Transverse colon (tissue), 4 donors: Measurements from ENCODE around the gene KLRK1. TPM values are rescaled to one million over a fixed set of nuclear protein-coding genes. Genes with fewer than 3 reads are reported as not detected.
"Not testable (repeated sequence)": the region's sequence is repeated elsewhere in the genome, so short reads cannot be mapped to it uniquely, and the experiment has no call there.

ENCODE experiments used
- DNase-seq: peaks from one replicate; pipeline ENCODE4 v3.0.0-alpha.2; 2019
- H3K27ac ChIP-seq, 4 donors: fragments of 200-600 bp; sonication (generic); 2 replicates each; pipeline ENCODE4 v1.5.1; 2016 to 2018; ENCODE audit warnings: inconsistent platforms in 4 of 4
- H3K27me3 ChIP-seq: fragments of 200-600 bp; sonication (generic); 2 replicates; pipeline ENCODE4 v1.5.1; 2017; ENCODE audit warnings: inconsistent platforms
- H3K36me3 ChIP-seq, 4 donors: fragments of 200-600 bp; sonication (generic); 2 replicates each; pipeline ENCODE4 v1.5.1; 2017 to 2019; ENCODE audit warnings: inconsistent platforms in 4 of 4
- H3K4me1 ChIP-seq, 4 donors: fragments of 200-600 bp; sonication (generic); 2 replicates each; pipeline ENCODE4 v1.5.1; 2017 to 2020; ENCODE audit warnings: inconsistent platforms in 4 of 4
- H3K4me3 ChIP-seq, 4 donors: fragments of 200-600 bp; sonication (generic); 1 replicate in 1 of 4; 2 replicates in 3 of 4; pipeline versions ENCODE4 v1.5.1 to v1.6.1; 2017 to 2019; ENCODE audit warnings: inconsistent platforms in 4 of 4
- H3K9me3 ChIP-seq, 2 donors: fragments of 200-600 bp; sonication (generic); 2 replicates each; pipeline ENCODE4 v1.5.1; 2017 to 2019; ENCODE audit warnings: inconsistent platforms in 2 of 2
- EP300 ChIP-seq: sonication (generic); formaldehyde crosslinking; IDR thresholded peaks from one replicate; pipeline ENCODE4 v1.6.1; 2017; ENCODE audit warnings: antibody characterized with exemption, low read depth
- POLR2A ChIP-seq: fragments of 450-650 bp; IDR thresholded peaks from one replicate; pipeline ENCODE4 v1.6.1; 2016; ENCODE audit warnings: antibody characterized with exemption, mild to moderate bottlenecking, moderate library complexity
- POLR2AphosphoS5 ChIP-seq, 3 donors: sonication (generic); formaldehyde crosslinking; IDR thresholded peaks; one replicate each; pipeline ENCODE4 v1.6.1; 2016; ENCODE audit warnings: antibody characterized with exemption in 3 of 3
- WGBS, 2 donors: methylation state at CpG; one replicate each; pipeline ENCODE4 v1.1.5; 2018; ENCODE audit warnings: low coverage in 1 of 2; 5-methylcytosine and 5-hydroxymethylcytosine counted together
- in situ Hi-C, 4 donors: fragments of 200-750 bp; cut with MboI; loops; one replicate each; pipeline versions ENCODE4 v1.15.0 to v1.15.1; 2017; ENCODE audit warnings: low sequenced_read_pairs in 3 of 4, low pct_ligation_motif_present in 1 of 4, low pct_unique_long_range_greater_than_20kb in 1 of 4
- intact Hi-C: fragments of 100-400 bp; cut with DNase I; formaldehyde crosslinking; loops from one replicate; pipeline ENCODE4 v1.15.1; 2023; ENCODE audit warnings: low total_unique reads
- total RNA-seq, 4 donors: library from RNA; depleted of rRNA; stranded (reverse); fragments of >200 nt; gene quantifications; one replicate each; pipeline ENCODE4 v1.1.0, GENCODE V29; 2016
- TF ChIP-seq, protein P1 (sequence below), 5 experiments: fragments of 200-600 bp in 3 of 5; fragments of 450-650 bp in 2 of 5; sonication (generic) in 3 of 5; IDR thresholded peaks; 1 replicate in 2 of 5; 2 replicates in 3 of 5; pipeline ENCODE4 v1.5.1; 2016 to 2017; ENCODE audit warnings: antibody characterized with exemption in 5 of 5, inconsistent platforms in 3 of 5, mild to moderate bottlenecking in 2 of 5, moderate library complexity in 1 of 5

Gene KLRK1
- total RNA-seq, 4 donors from 2014 or later = 4.9 to 5.4 (median 5.0) TPM; not detected in 1

GRCh38 chr12:10341892-10342509 lies 47.8 kb downstream of the KLRK1 start:
- no peak overlapping the region for H3K27ac ChIP-seq
- DNase-seq = no peak
- H3K4me3 ChIP-seq = no peak overlapping the region
- H3K4me1 ChIP-seq = no peaks in the 10 kb centered on the region
- no peaks in the 10 kb centered on the region for H3K9me3 ChIP-seq
- TF ChIP-seq EP300 (no peak), POLR2A (no peak), POLR2AphosphoS5 (IDR thresholded peaks at IDR 0.05) (no peak)
- TF ChIP-seq, protein P1, sequence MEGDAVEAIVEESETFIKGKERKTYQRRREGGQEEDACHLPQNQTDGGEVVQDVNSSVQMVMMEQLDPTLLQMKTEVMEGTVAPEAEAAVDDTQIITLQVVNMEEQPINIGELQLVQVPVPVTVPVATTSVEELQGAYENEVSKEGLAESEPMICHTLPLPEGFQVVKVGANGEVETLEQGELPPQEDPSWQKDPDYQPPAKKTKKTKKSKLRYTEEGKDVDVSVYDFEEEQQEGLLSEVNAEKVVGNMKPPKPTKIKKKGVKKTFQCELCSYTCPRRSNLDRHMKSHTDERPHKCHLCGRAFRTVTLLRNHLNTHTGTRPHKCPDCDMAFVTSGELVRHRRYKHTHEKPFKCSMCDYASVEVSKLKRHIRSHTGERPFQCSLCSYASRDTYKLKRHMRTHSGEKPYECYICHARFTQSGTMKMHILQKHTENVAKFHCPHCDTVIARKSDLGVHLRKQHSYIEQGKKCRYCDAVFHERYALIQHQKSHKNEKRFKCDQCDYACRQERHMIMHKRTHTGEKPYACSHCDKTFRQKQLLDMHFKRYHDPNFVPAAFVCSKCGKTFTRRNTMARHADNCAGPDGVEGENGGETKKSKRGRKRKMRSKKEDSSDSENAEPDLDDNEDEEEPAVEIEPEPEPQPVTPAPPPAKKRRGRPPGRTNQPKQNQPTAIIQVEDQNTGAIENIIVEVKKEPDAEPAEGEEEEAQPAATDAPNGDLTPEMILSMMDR (IDR thresholded peaks at IDR 0.05) = no peak
- no peaks in the 10 kb centered on the region for H3K27me3 ChIP-seq
- H3K36me3 ChIP-seq = no peaks in the 10 kb centered on the region
- intact Hi-C loops (no loop called here), in situ Hi-C loops (loop anchor here in 2 of 4 donors (25.0 kb wide), 2 partner anchors 195 to 220 kb away; no protein-coding TSS in a partner anchor)
- WGBS, 2 donors = 84 to 85% methylated on average over 1 of the region's 1 CpG

DNA sequence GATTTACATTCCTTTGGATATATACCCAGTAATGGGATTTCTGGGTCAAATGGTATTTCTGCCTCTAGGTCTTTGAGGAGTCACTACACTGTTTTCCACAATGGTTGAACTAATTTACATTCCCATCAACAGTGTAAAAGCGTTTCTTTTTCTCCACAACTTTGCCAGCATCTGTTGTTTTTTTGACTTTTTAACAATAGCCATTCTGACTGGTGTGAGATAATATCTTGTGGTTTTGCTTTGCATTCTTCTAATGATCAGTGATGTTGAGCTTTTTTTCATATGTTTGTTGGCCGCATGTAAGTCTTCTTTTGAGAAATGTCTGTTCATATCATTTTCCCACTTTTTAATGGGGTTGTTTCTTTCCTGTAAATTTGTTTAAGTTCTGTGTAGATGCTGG lies 48.9 kb downstream of the KLRK1 start:
- H3K36me3 ChIP-seq, H3K27me3 ChIP-seq, H3K4me3 ChIP-seq, H3K27ac ChIP-seq, H3K9me3 ChIP-seq, intact Hi-C loops, H3K4me1 ChIP-seq, DNase-seq: not testable (repeated sequence)
- in situ Hi-C loops = loop anchor here in 2 of 4 donors (25.0 kb wide), 2 partner anchors 196 to 221 kb away; no protein-coding TSS in a partner anchor
- 74 to 84% methylated on average over 2 of the region's 2 CpGs for WGBS, 2 donors

DNA sequence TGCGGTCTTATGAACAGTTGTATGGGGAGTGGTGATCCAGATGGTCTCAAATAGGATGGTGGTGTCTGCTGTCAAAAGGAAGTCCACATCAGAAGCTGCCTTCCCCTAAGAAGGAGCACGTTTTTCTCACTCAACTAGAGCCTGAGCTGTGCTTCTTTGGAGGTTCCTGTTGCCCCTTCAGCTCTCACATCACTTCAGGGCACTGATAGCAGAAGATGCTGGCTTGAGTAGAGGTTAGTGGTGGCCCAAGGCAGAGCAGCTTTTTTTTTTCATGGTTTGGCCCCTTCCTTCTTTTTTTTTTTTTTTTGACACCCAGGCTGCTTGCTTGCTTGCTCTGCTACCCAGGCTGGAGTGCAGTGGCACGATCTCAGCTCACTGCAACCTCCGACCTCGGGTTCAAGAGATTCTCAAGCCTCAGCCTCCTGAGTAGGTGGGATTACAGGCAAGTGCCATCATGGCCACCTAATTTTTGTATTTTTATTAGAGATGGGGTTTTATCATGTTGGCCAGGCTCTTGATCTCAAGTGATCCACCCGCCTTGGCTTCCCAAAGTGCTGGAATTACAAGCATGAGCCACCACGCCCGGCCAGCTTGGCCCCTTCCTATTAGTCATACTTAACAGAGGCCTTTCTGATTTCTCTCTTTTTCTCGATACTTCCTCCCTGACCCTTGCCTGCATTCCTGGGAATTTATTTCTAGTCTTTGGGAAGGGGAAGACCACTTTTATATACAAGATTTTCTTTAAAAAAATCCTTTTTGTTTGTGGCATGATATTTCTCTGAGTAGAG lies 50.6 kb downstream of the KLRK1 start:
- H3K9me3 ChIP-seq = no peaks in the 10 kb centered on the region
- no peak for DNase-seq
- H3K36me3 ChIP-seq = no peaks in the 10 kb centered on the region
- in situ Hi-C loops = loop anchor here in 2 of 4 donors (25.0 kb wide), 2 partner anchors 198 to 223 kb away; no protein-coding TSS in a partner anchor
- intact Hi-C loops = no loop called here
- 69 to 83% methylated on average over 9 of the region's 9 CpGs for WGBS, 2 donors
- H3K4me1 ChIP-seq = no peaks in the 10 kb centered on the region
- no peak overlapping the region for H3K27ac ChIP-seq
- TF ChIP-seq POLR2A = no peak
- no peak for TF ChIP-seq POLR2AphosphoS5 (IDR thresholded peaks at IDR 0.05)
- TF ChIP-seq, protein P1 (IDR thresholded peaks at IDR 0.05) = no peak
- TF ChIP-seq EP300 = no peak
- H3K4me3 ChIP-seq = no peak overlapping the region
- no peaks in the 10 kb centered on the region for H3K27me3 ChIP-seq

DNA sequence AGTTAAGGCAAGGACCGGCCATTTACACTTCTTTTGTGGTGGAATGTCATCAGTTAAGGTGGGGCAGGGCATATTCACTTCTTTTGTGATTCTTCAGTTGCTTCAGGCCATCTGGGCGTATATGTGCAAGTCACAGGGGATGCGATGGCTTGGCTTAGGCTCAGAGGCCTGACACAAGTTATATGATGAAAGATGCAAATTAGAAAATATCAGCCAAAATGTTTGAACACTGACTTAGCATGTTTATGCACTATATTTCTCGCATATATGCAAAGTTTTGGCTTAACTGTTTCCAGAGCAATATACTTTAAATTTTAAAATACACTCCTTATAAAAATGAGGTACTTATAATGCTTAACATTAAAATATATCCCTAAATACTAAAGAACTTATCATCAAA lies 51.4 kb downstream of the KLRK1 start:
- H3K36me3 ChIP-seq, H3K9me3 ChIP-seq, H3K27ac ChIP-seq, intact Hi-C loops, H3K27me3 ChIP-seq, H3K4me3 ChIP-seq, DNase-seq, H3K4me1 ChIP-seq: not testable (repeated sequence)
- in situ Hi-C loops = loop anchor here in 2 of 4 donors (25.0 kb wide), 2 partner anchors 199 to 224 kb away; no protein-coding TSS in a partner anchor
- WGBS, 2 donors = 88 to 90% methylated on average over 2 to 4 of the region's 4 CpGs

- H3K4me3 ChIP-seq, H3K9me3 ChIP-seq, H3K36me3 ChIP-seq, H3K27ac ChIP-seq, H3K27me3 ChIP-seq, DNase-seq, intact Hi-C loops, H3K4me1 ChIP-seq: not testable (repeated sequence)
- in situ Hi-C loops = loop anchor here in 2 of 4 donors (25.0 kb wide), 2 partner anchors 201 to 226 kb away; no protein-coding TSS in a partner anchor
- WGBS, 2 donors = 56% methylated on average over 4 of the region's 4 CpGs; no CpG with 5 or more reads in 1 of the 2 donors
Measured at GRCh38 chr12:10336196-10336595, 53.6 kb downstream of the KLRK1 start.
